NT2/D1 (cell line): ENCODE data around the gene ADGRD2.

Source experiments
- YY1 ChIP-seq: IDR thresholded peaks from 2 replicates; pipeline ENCODE4 v1.6.1; 2011; ENCODE audit not compliant: insufficient read length, insufficient read depth
- ZNF274 ChIP-seq: IDR thresholded peaks from 2 replicates; pipeline ENCODE4 v1.6.1; 2011; ENCODE audit warnings: mild to moderate bottlenecking, low read depth, low read length

DNA sequence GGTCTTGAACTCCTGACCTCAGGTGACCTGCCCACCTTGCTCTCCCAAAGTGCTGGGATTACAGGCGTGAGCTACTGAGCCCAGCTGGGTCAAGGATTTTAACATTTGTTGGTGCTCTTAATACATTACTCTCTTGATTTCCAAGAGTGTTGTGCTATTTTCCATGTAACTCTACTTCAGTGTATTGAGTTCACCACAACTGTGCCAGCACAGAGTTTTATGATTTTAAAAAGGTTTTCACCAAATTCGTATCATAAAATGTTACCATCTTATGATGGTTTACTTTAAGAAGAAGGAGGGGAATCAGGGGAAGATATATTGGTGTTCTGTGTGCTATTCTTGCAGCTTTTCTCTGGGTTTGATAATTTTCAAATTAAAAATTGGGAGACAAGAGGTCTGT lies 6.6 kb upstream of the ADGRD2 start:
- TF ChIP-seq ZNF274 (no peak), YY1 (no peak)
